Hematopoietic multipotent progenitor cell treated with erythropoietin and hydrocortisone succinate and interleukin-3 and kit ligand, for 6 days (in vitro differentiated cells): ENCODE results near the gene HAVCR1.
"Not testable (repeated sequence)": the region's sequence is repeated elsewhere in the genome, so short reads cannot be mapped to it uniquely, and the experiment has no call there.

Experiments
- DNase-seq: peaks from one replicate; pipeline ENCODE4 v3.0.0-alpha.2; 2015

The HAVCR1 gene

GRCh38 chr5:157059093-157059539 lies at the start of gene HAVCR1:
Gene HAVCR1, minus strand, starts transcription at chr5:157059116. Its CDS starts 1,173 bp downstream, at chr5:157057943.
- DNase-seq, result no peak

- peak; percentile 16 for DNase-seq
Measured at GRCh38 chr5:157107508-157107907, 48.6 kb upstream of the HAVCR1 start.

- DNase-seq, result peak; percentile 63
Measured at GRCh38 chr5:157106630-157107461, 47.9 kb upstream of the HAVCR1 start.

GRCh38 chr5:157100140-157100679 lies 41.3 kb upstream of the HAVCR1 start:
- DNase-seq, result peak; percentile 8

- DNase-seq, result no peak
Measured at GRCh38 chr5:157088342-157088990, 29.6 kb upstream of the HAVCR1 start.

- no peak for DNase-seq
Measured at GRCh38 chr5:157086751-157087359, 27.9 kb upstream of the HAVCR1 start.

- DNase-seq, result no peak
Measured at GRCh38 chr5:157085930-157086329, 27.0 kb upstream of the HAVCR1 start.

- no peak for DNase-seq
Measured at GRCh38 chr5:157080286-157080685, 21.4 kb upstream of the HAVCR1 start.

- no peak for DNase-seq
Measured at GRCh38 chr5:157076558-157076957, 17.6 kb upstream of the HAVCR1 start.

GRCh38 chr5:157072508-157072907 lies 13.6 kb upstream of the HAVCR1 start:
- no peak for DNase-seq

GRCh38 chr5:157069949-157070348 lies 11.0 kb upstream of the HAVCR1 start:
- no peak for DNase-seq

- no peak for DNase-seq
Measured at GRCh38 chr5:157068785-157069184, 9.9 kb upstream of the HAVCR1 start.

- DNase-seq, result no peak
Measured at GRCh38 chr5:157068339-157068738, 9.4 kb upstream of the HAVCR1 start.

GRCh38 chr5:157067005-157067404 lies 8.1 kb upstream of the HAVCR1 start:
- DNase-seq, result no peak

GRCh38 chr5:157066080-157066479 lies 7.2 kb upstream of the HAVCR1 start:
- DNase-seq, result no peak

- DNase-seq, result no peak
Measured at GRCh38 chr5:157063776-157064430, 5.0 kb upstream of the HAVCR1 start.

GRCh38 chr5:157059891-157060290 lies 975 bp upstream of the HAVCR1 start:
- no peak for DNase-seq

GRCh38 chr5:157057459-157058370 lies 1.2 kb downstream of the HAVCR1 start:
- DNase-seq, result no peak

- not testable (repeated sequence) for DNase-seq
Measured at GRCh38 chr5:157056848-157057247, 2.1 kb downstream of the HAVCR1 start.

GRCh38 chr5:157051604-157052245 lies 7.2 kb downstream of the HAVCR1 start:
- DNase-seq, result no peak

GRCh38 chr5:157050050-157050449 lies 8.9 kb downstream of the HAVCR1 start:
- no peak for DNase-seq
